K562 (cell line): ENCODE results near the gene TMTC2. TPM values are rescaled to one million over a fixed set of nuclear protein-coding genes. Genes with fewer than 3 reads are reported as not detected.

Source experiments
- ATAC-seq: fragments of 200-7000 bp; cut with Tn5 transposase; 3 replicates; pipeline ENCODE4 v1.9.1; 2020; ENCODE audit warnings: moderate library complexity
- BruUV-seq: library from RNA; stranded (reverse); fragments of 400-500 nt; replicated peaks from 2 replicates; lab custom pipeline; 2021; lab: Mats Ljungman, UMichigan
- CTCF ChIA-PET: fragments of 300-600 bp; formaldehyde crosslinking; extraction: SDS; loops from one replicate; lab custom pipeline; 2021; ENCODE audit warnings: low intra/inter-chr PET ratio; lab: Yijun Ruan, JAX
- POLR2A ChIA-PET: fragments of 300-600, 350-650 bp; sonication (Branson Sonifier 250); formaldehyde crosslinking; extraction: SDS; loops from one replicate; lab custom pipeline; 2021; ENCODE audit warnings: antibody characterized with exemption, inconsistent platforms; lab: Yijun Ruan, JAX
- DNase-seq, 4 experiments: peaks; one replicate each; pipeline versions ENCODE4 v3.0.0 to v3.0.0-alpha.2; 2011 to 2018; ENCODE audit warnings: low spot score in 3 of 4, mixed read lengths in 3 of 4; ENCODE audit errors: extremely low read depth in 1 of 4
- FAIRE-seq: peaks from 2 replicates; lab custom pipeline; 2011; peaks lifted over from hg19 to GRCh38; lab: Jason Lieb, UNC
- H2AFZ ChIP-seq: 2 replicates; pipeline ENCODE4 v1.6.0; 2011; ENCODE audit warnings: low read depth, low read length, control low read depth, inconsistent platforms
- H3K27ac ChIP-seq: fragments of 200-600 bp; 3 replicates; pipeline ENCODE4 v1.8.0; 2011; ENCODE audit warnings: low read depth, mild to moderate bottlenecking, control low read depth, inconsistent platforms, low read length, moderate library complexity, mixed read lengths; ENCODE audit errors: extremely low read depth
- H3K27me3 ChIP-seq, 2 experiments: fragments of 300-600 bp in 1 of 2; 2 replicates in 1 of 2; 3 replicates in 1 of 2; pipeline versions ENCODE4 v1.6.0 to v1.8.0; 2011; ENCODE audit warnings: inconsistent platforms in 2 of 2, low read length in 2 of 2, mild to moderate bottlenecking in 1 of 2, mixed read lengths in 1 of 2, moderate library complexity in 1 of 2; ENCODE audit not compliant: control insufficient read depth in 2 of 2, insufficient read depth in 2 of 2
- H3K36me3 ChIP-seq: fragments of 300-600 bp; 3 replicates; pipeline ENCODE4 v1.8.0; 2011; ENCODE audit warnings: mild to moderate bottlenecking, low read length, inconsistent platforms; ENCODE audit not compliant: control insufficient read depth, insufficient read depth
- H3K4me1 ChIP-seq, 2 experiments: fragments of 200-600 bp in 1 of 2; replicated peaks in 1 of 2; 2 replicates in 1 of 2; 3 replicates in 1 of 2; pipeline versions ENCODE4 v1.5.1 to v1.8.0; 2011; ENCODE audit warnings: inconsistent platforms in 2 of 2, low read length in 2 of 2, mild to moderate bottlenecking in 1 of 2, mixed read lengths in 1 of 2, moderate library complexity in 1 of 2; ENCODE audit not compliant: control insufficient read depth in 2 of 2, insufficient read depth in 2 of 2
- H3K4me2 ChIP-seq: 2 replicates; pipeline ENCODE4 v1.6.1; 2011; ENCODE audit warnings: low read length, control low read depth, inconsistent platforms, mixed read lengths; ENCODE audit not compliant: insufficient read depth
- H3K4me3 ChIP-seq: fragments of 200-600 bp; sonication (generic), shearing (Covaris generic); 2 replicates; pipeline ENCODE4 v1.5.1; 2016; ENCODE audit warnings: control low read depth, inconsistent platforms
- H3K79me2 ChIP-seq: fragments of 200-600 bp; 3 replicates; pipeline ENCODE4 v1.8.0; 2011; ENCODE audit warnings: low read length, inconsistent platforms; ENCODE audit not compliant: control insufficient read depth, insufficient read depth
- H3K9ac ChIP-seq, 2 experiments: 2 replicates each; pipeline versions ENCODE4 v1.6.0 to v1.6.1; 2011; ENCODE audit warnings: low read depth in 2 of 2, low read length in 2 of 2, control low read depth in 1 of 2, inconsistent platforms in 1 of 2, mild to moderate bottlenecking in 1 of 2, mixed read lengths in 1 of 2; ENCODE audit not compliant: insufficient read depth in 1 of 2
- H3K9me1 ChIP-seq: one replicate; pipeline ENCODE4 v1.6.0; 2011; ENCODE audit warnings: inconsistent platforms, mild to moderate bottlenecking, low read length, moderate library complexity; ENCODE audit not compliant: control insufficient read depth, insufficient read depth
- H3K9me3 ChIP-seq: replicated peaks from 2 replicates; pipeline ENCODE4 v1.5.1; 2011; ENCODE audit warnings: low read depth, low read length, inconsistent platforms; ENCODE audit not compliant: control insufficient read depth, insufficient read depth
- H4K20me1 ChIP-seq: replicated peaks from 2 replicates; pipeline ENCODE4 v1.6.1; 2011; ENCODE audit warnings: low read length, inconsistent platforms, mixed read lengths; ENCODE audit not compliant: control insufficient read depth, insufficient read depth
- DMBX1 ChIP-seq: fragments of 250-450 bp; sonication (Bioruptor Pico); IDR thresholded peaks from 2 replicates; pipeline ENCODE4 v1.8.0; 2022; ENCODE audit warnings: inconsistent platforms, mild to moderate bottlenecking, moderate library complexity, borderline replicate concordance
- GATA2 ChIP-seq: sonication (generic); formaldehyde crosslinking; IDR thresholded peaks from 2 replicates; pipeline ENCODE4 v1.4.0; 2020; ENCODE audit warnings: mild to moderate bottlenecking, missing genetic modification reagents
- KLF10 ChIP-seq: fragments of 250-450 bp; sonication (Bioruptor Pico); IDR thresholded peaks from 2 replicates; pipeline ENCODE4 v1.6.1; 2021; ENCODE audit warnings: matching md5 sums
- PATZ1 ChIP-seq: fragments of 250-450 bp; sonication (Bioruptor Pico); IDR thresholded peaks from 2 replicates; pipeline ENCODE4 v1.5.0; 2020; ENCODE audit warnings: mild to moderate bottlenecking, borderline replicate concordance
- POLR3G ChIP-seq: IDR thresholded peaks from 2 replicates; pipeline ENCODE4 v1.6.1; 2011; ENCODE audit not compliant: insufficient read length, insufficient replicate concordance; ENCODE audit errors: extremely low read depth
- RBM17 ChIP-seq: fragments of 200-400 bp; formaldehyde crosslinking; IDR thresholded peaks from 2 replicates; pipeline ENCODE4 v1.6.1; 2017; ENCODE audit warnings: low read depth, mild to moderate bottlenecking, low read length, borderline replicate concordance
- SNAPC5 ChIP-seq: fragments of 250-450 bp; sonication (Bioruptor Pico); IDR thresholded peaks from 2 replicates; pipeline ENCODE4 v1.8.0; 2021; ENCODE audit warnings: moderate library complexity, mild to moderate bottlenecking, inconsistent platforms
- SREBF1 ChIP-seq: fragments of 150-350 bp; IDR thresholded peaks from 2 replicates; pipeline ENCODE4 v1.6.1; 2014; ENCODE audit warnings: antibody characterized with exemption, low read depth, low read length, borderline replicate concordance
- SRSF1 ChIP-seq: fragments of 200-400 bp; formaldehyde crosslinking; IDR thresholded peaks from 2 replicates; pipeline ENCODE4 v1.6.1; 2017; ENCODE audit warnings: mild to moderate bottlenecking, low read depth, low read length, moderate library complexity
- TAF15 ChIP-seq: fragments of 200-400 bp; formaldehyde crosslinking; IDR thresholded peaks from 2 replicates; pipeline ENCODE4 v1.6.1; 2017; ENCODE audit warnings: mild to moderate bottlenecking, low read depth, low read length, moderate library complexity
- TAF7 ChIP-seq: fragments of 450-650 bp; IDR thresholded peaks from 2 replicates; pipeline ENCODE4 v1.6.1; 2016; ENCODE audit warnings: missing genetic modification characterization, missing compliant biosample characterization
- TCF3 ChIP-seq: sonication (generic); formaldehyde crosslinking; IDR thresholded peaks from 2 replicates; pipeline ENCODE4 v1.4.0; 2020; ENCODE audit warnings: mild to moderate bottlenecking, missing genetic modification reagents
- TCF7 ChIP-seq: sonication (generic); IDR thresholded peaks from 2 replicates; pipeline ENCODE4 v1.6.1; 2016; ENCODE audit warnings: antibody characterized with exemption, borderline replicate concordance
- TEAD4 ChIP-seq, 2 experiments: sonication (generic) in 1 of 2; formaldehyde crosslinking in 1 of 2; IDR thresholded peaks; 2 replicates each; pipeline versions ENCODE4 v1.6.1 to v1.8.0; 2012 to 2022; ENCODE audit warnings: borderline replicate concordance in 1 of 2, inconsistent platforms in 1 of 2, low read length in 1 of 2, mild to moderate bottlenecking in 1 of 2, missing genetic modification reagents in 1 of 2
- ZFP30 ChIP-seq: fragments of 250-450 bp; sonication (Bioruptor Pico); IDR thresholded peaks from 2 replicates; pipeline ENCODE4 v1.8.0; 2022; ENCODE audit warnings: moderate library complexity, mild to moderate bottlenecking, inconsistent platforms, borderline replicate concordance
- ZNF134 ChIP-seq: fragments of 250-450 bp; sonication (Bioruptor Pico); conservative IDR thresholded peaks from 2 replicates; pipeline ENCODE4 v1.4.0; 2020
- ZNF57 ChIP-seq: fragments of 450-650 bp; formaldehyde crosslinking; IDR thresholded peaks from 2 replicates; pipeline ENCODE4 v1.4.0; 2020; ENCODE audit warnings: mild to moderate bottlenecking, moderate library complexity
- WGBS: fragments of 100-300 bp; shearing (Covaris generic); methylation state at CpG from one replicate; pipeline ENCODE4 v1.1.6; 2016; ENCODE audit warnings: low coverage, mixed read lengths; ENCODE audit not compliant: insufficient coverage; ENCODE audit errors: missing lambda C conversion rate; 5-methylcytosine and 5-hydroxymethylcytosine counted together
- in situ Hi-C: fragments of 300-500 bp; cut with MboI; formaldehyde crosslinking; loops from 4 replicates; pipeline ENCODE4 v1.15.0; 2018; ENCODE audit warnings: inconsistent platforms, mixed read lengths
- intact Hi-C: fragments of 100-400 bp; cut with micrococcal nuclease; formaldehyde crosslinking; loops from 2 replicates; pipeline ENCODE4 v1.14.2; 2022
- polyA plus RNA-seq, 8 experiments: library from polyadenylated mRNA; depleted of rRNA in 4 of 8; stranded (reverse) in 5 of 8; unstranded in 3 of 8; fragments of >200 nt; fragmentation: Nextera tagmentation in 2 of 8; fragmentation: Illumina TruSeq in 1 of 8; extraction: Ambion mirVana in 2 of 8; extraction: Trizol in 1 of 8; gene quantifications; 2 replicates each; pipeline versions ENCODE4 v1.2.1 to v1.2.3, GENCODE V29; 2011 to 2014; ENCODE audit warnings: inconsistent platforms in 1 of 8, missing spikeins in 1 of 8
- total RNA-seq, 7 experiments: library from RNA; depleted of rRNA in 6 of 7; stranded (reverse); fragments of >200 nt in 6 of 7; fragmentation: Illumina TruSeq in 2 of 7; extraction: Trizol in 2 of 7; gene quantifications; 2 replicates each; pipeline versions ENCODE4 v1.2.1 to v1.2.3, GENCODE V29; 2011 to 2021; ENCODE audit warnings: low replicate concordance in 1 of 7

TMTC2 gene
- total and polyA plus RNA-seq, 9 of the 15 experiments (the other 6 are each of a cell fraction or from before 2014, with no cell fraction given) = 0.29 to 1.1 (median 0.55) TPM

DNA sequence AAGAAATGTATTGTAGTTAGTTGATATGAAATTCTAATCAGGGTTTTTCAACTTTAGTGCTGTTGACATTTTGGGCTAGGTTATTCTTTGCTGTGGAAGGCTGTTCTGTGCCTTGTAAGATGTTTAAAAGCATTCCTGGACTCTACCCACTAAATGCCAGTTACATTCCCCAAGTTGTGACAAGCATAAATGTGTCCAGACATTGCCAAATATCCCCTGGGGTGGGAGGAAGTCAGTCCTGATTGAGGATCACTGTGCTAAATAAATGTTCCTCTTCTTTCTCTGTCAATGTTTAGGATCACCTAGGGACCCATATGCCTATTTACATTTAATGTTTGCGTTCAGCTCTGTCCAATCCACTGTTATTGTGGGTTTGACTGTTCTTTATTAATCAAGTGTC, 268.3 kb downstream of the TMTC2 start:
- H3K4me3 ChIP-seq = no peak overlapping the region
- no peaks in the 10 kb centered on the region for H3K79me2 ChIP-seq
- H2AFZ ChIP-seq = no peak overlapping the region
- no peak for TF ChIP-seq ZFP30 (CRISPR knock-in tag)
- TF ChIP-seq PATZ1 (CRISPR knock-in tag) = no peak
- TF ChIP-seq TCF7 = no peak
- TF ChIP-seq SREBF1 = no peak
- TF ChIP-seq POLR3G = no peak
- TF ChIP-seq SNAPC5 (CRISPR knock-in tag) = no peak
- TF ChIP-seq KLF10 (CRISPR knock-in tag) = no peak
- TF ChIP-seq TCF3 = no peak
- no peak for TF ChIP-seq TEAD4 (IDR thresholded peaks at IDR 0.05; ENCODE audit: low read length)
- no peak for TF ChIP-seq TEAD4 (CRISPR knock-in tag; IDR thresholded peaks at IDR 0.05; ENCODE audit: borderline replicate concordance)
- no peak for TF ChIP-seq SRSF1
- TF ChIP-seq ZNF57 = no peak
- no peak for TF ChIP-seq TAF7 (tag)
- TF ChIP-seq GATA2 (CRISPR knock-in tag) = no peak
- TF ChIP-seq RBM17 = no peak
- no peak for TF ChIP-seq TAF15
- TF ChIP-seq ZNF134 (CRISPR knock-in tag) = no peak
- TF ChIP-seq DMBX1 = no peak
- DNase-seq = no peak
- H3K36me3 ChIP-seq = no peaks in the 10 kb centered on the region
- WGBS = 0% methylated on average over 1 of the region's 1 CpG
- H3K9me1 ChIP-seq = no peaks in the 10 kb centered on the region
- no peaks in the 10 kb centered on the region for H3K4me1 ChIP-seq
- ChIA-PET POLR2A (no interaction called here), CTCF (no interaction called here)
- in situ Hi-C loops (no loop called here), intact Hi-C loops (no loop called here)
- no peaks in the 10 kb centered on the region for H3K27me3 ChIP-seq
- ATAC-seq = no peak
- no TSS peak for BruUV-seq
- FAIRE-seq = no peak
- no peak overlapping the region for H3K4me2 ChIP-seq
- H4K20me1 ChIP-seq = no peaks in the 10 kb centered on the region
- H3K9me3 ChIP-seq = no peaks in the 10 kb centered on the region
- no peak overlapping the region for H3K9ac ChIP-seq
- H3K27ac ChIP-seq = no peak overlapping the region
